Vagina (tissue), 2 donors: ENCODE data around the gene TXNRD1. TPM values are rescaled to one million over a fixed set of nuclear protein-coding genes. Genes with fewer than 3 reads are reported as not detected.

Experiments used
- DNase-seq, 2 donors: peaks; one replicate each; pipeline ENCODE4 v3.0.0-alpha.2; 2017; ENCODE audit errors: extremely low spot score in 2 of 2
- H3K27ac ChIP-seq: fragments of 200-600 bp; sonication (generic); one replicate; pipeline ENCODE4 v1.5.1; 2019
- H3K27me3 ChIP-seq: fragments of 200-600 bp; sonication (generic); one replicate; pipeline ENCODE4 v1.5.1; 2019
- H3K36me3 ChIP-seq, 2 donors: fragments of 200-600 bp; sonication (generic); one replicate each; pipeline ENCODE4 v1.5.1; 2017 to 2019
- H3K4me1 ChIP-seq: fragments of 200-600 bp; sonication (generic); one replicate; pipeline ENCODE4 v1.5.1; 2019
- H3K4me3 ChIP-seq, 2 donors: fragments of 200-600 bp; sonication (generic); 1 replicate in 1 of 2; 2 replicates in 1 of 2; pipeline ENCODE4 v1.5.1; 2016 to 2019
- H3K9me3 ChIP-seq: fragments of 200-600 bp; sonication (generic); one replicate; pipeline ENCODE4 v1.5.1; 2019
- POLR2A ChIP-seq, 2 donors: fragments of 450-650 bp; IDR thresholded peaks; one replicate each; pipeline ENCODE4 v1.6.1; 2017; ENCODE audit warnings: antibody characterized with exemption in 2 of 2, mild to moderate bottlenecking in 2 of 2, moderate library complexity in 2 of 2
- POLR2AphosphoS5 ChIP-seq, 2 donors: sonication (generic); formaldehyde crosslinking; IDR thresholded peaks; one replicate each; pipeline ENCODE4 v1.9.0; 2017; ENCODE audit warnings: antibody characterized with exemption in 2 of 2, mild to moderate bottlenecking in 2 of 2, low read depth in 1 of 2; ENCODE audit not compliant: insufficient read depth in 1 of 2
- intact Hi-C: fragments of 100-400 bp; cut with DNase I; formaldehyde crosslinking; loops from one replicate; pipeline ENCODE4 v1.15.1; 2023
- total RNA-seq: library from RNA; depleted of rRNA; stranded (reverse); fragments of >200 nt; gene quantifications from one replicate; pipeline ENCODE4 v1.2.3, GENCODE V29; 2016
- TF ChIP-seq, protein P1 (sequence below), 3 experiments: fragments of 450-650 bp in 2 of 3; fragments of 200-600 bp in 1 of 3; sonication (generic) in 1 of 3; IDR thresholded peaks; one replicate each; pipeline ENCODE4 v1.5.1; 2017 to 2019; ENCODE audit warnings: antibody characterized with exemption in 3 of 3, mild to moderate bottlenecking in 2 of 3, moderate library complexity in 2 of 3

TXNRD1 gene
- total RNA-seq, 1 donor from 2014 or later = 144 TPM

DNA sequence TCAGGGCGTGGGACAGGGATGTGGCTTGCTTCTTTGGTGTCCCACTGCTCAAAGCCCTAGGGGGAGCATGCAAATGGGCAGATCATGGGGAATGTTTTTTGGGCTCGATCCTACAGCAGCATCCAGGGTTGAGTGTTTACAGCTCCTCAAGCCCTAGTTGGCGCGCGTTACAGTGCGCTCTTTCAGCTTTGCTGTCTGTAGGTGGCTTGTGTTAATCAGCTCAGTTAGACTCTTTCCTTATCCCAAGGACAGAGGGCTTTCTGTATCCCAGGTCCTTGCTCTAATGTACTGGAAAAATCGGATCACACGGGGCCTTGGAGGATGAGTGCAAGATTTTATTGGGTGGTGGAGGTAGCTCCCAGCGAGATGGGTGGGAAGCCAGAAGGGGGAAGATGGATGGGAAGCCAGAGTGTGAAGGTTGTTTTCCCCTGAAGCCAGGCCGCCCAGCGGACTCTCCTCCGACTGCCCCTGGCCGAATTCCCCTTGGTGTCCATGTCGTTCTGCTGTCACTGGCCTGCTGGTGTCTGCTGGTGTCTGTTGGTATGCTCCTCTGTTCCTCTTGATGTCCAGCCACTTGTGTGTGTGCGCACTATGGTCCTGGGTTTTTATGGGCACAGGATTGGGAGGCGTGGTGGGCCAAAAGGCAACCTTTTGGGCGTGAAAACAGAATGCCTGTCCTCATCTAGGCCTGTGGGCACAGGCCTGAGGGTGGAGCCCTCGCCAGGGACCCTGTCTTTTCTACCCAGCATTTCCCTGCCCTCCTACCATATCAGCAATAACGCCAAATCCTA, 10.7 kb upstream of the TXNRD1 start:
- intact Hi-C loops = loop anchor here (5.0 to 10.0 kb wide), 2 partner anchors 152 to 590 kb away; no protein-coding TSS in a partner anchor
- peak in 1 of 2 donors; percentile 94 for DNase-seq

DNA sequence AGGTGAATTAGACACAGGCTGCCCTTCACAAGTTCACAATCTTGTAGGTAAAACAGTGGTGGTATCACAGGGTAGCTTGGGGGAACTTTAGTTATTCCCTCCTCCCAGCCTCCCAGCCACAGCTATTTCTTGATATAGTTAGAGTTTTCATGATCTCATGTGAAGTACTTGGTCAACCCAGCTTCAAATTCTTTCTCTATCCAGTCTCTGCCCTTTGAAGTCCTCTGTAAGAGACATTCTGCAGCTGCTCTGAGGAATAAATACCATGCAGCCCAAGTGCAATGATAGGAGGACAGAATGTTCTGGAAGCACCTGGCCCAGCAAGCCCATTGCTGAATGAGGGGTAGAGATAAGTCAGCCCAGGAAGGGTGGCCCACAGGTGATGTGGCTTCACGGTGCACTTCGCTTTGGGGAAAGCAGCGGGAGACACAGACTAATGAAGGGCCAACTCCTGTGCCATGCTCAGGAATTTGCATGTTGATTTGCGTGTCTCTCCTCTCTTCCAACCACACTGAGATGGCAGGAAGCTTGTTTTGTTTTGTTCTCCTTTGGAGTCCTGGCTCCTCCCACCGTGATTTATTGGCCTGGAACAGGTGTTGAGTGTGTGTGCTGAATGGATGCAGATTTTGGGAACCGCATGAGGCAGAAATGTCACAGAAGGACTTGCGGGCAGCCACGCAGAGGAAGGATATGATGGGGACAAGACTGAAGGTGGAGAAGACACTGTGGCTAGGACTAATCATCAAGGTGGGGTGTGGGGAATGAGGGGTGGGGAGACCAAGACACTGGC, 8.0 kb upstream of the TXNRD1 start:
- H3K4me1 ChIP-seq = no peaks in the 10 kb centered on the region
- no peaks in the 10 kb centered on the region for H3K9me3 ChIP-seq
- TF ChIP-seq POLR2A (IDR thresholded peaks at IDR 0.05) (no peak), POLR2AphosphoS5 (IDR thresholded peaks at IDR 0.05; ENCODE audit: insufficient read depth in 1 of 2, low read depth in 1 of 2) (no peak)
- TF ChIP-seq, protein P1, sequence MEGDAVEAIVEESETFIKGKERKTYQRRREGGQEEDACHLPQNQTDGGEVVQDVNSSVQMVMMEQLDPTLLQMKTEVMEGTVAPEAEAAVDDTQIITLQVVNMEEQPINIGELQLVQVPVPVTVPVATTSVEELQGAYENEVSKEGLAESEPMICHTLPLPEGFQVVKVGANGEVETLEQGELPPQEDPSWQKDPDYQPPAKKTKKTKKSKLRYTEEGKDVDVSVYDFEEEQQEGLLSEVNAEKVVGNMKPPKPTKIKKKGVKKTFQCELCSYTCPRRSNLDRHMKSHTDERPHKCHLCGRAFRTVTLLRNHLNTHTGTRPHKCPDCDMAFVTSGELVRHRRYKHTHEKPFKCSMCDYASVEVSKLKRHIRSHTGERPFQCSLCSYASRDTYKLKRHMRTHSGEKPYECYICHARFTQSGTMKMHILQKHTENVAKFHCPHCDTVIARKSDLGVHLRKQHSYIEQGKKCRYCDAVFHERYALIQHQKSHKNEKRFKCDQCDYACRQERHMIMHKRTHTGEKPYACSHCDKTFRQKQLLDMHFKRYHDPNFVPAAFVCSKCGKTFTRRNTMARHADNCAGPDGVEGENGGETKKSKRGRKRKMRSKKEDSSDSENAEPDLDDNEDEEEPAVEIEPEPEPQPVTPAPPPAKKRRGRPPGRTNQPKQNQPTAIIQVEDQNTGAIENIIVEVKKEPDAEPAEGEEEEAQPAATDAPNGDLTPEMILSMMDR (IDR thresholded peaks at IDR 0.05) = no peak
- no peak overlapping the region for H3K4me3 ChIP-seq
- intact Hi-C loops = loop anchor here (5.0 to 10.0 kb wide), 2 partner anchors 150 to 587 kb away; no protein-coding TSS in a partner anchor
- no peak overlapping the region for H3K27ac ChIP-seq
- H3K36me3 ChIP-seq = no peaks in the 10 kb centered on the region
- peak in 1 of 2 donors; percentile 82 for DNase-seq
- H3K27me3 ChIP-seq = no peaks in the 10 kb centered on the region

More for the DNA sequence above, 10.7 kb upstream of the TXNRD1 start:
- no peaks in the 10 kb centered on the region for H3K27me3 ChIP-seq
- H3K4me1 ChIP-seq = no peaks in the 10 kb centered on the region
- no peak overlapping the region for H3K4me3 ChIP-seq
- no peak overlapping the region for H3K27ac ChIP-seq
- TF ChIP-seq, protein P1 (IDR thresholded peaks at IDR 0.05) = no peak
- no peak for TF ChIP-seq POLR2A (IDR thresholded peaks at IDR 0.05)
- TF ChIP-seq POLR2AphosphoS5 (IDR thresholded peaks at IDR 0.05; ENCODE audit: insufficient read depth in 1 of 2, low read depth in 1 of 2) = no peak
- H3K9me3 ChIP-seq = no peaks in the 10 kb centered on the region
- H3K36me3 ChIP-seq = no peaks in the 10 kb centered on the region

DNA sequence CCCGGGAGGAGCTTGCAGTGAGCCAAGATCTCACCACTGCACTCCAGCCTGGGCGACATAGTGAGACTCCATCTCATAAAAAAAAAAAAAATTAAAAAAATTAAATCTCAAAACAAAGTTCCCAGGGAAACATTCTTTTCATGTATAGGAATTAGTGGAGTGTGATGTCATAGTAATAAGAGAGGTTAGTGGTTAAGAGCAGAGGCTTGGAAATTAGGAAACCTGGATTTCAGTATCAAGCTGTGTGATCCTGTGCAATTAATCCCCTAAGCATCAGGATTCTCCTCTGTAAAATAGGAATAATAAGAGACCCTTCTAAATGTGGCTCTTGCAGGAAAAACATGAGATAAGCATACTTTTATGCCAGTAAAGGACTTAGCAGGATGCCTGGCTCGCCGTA, 3.1 kb upstream of the TXNRD1 start:
- Histone ChIP-seq H3K27me3 (no peaks in the 10 kb centered on the region), H3K36me3 (no peaks in the 10 kb centered on the region), H3K4me1 (peaks cover 16% of the 10 kb centered on the region), H3K4me3 (no peak overlapping the region), H3K27ac (no peak overlapping the region), H3K9me3 (no peaks in the 10 kb centered on the region)
- intact Hi-C loops = no loop called here
- no peak for TF ChIP-seq POLR2AphosphoS5 (IDR thresholded peaks at IDR 0.05; ENCODE audit: insufficient read depth in 1 of 2, low read depth in 1 of 2)
- TF ChIP-seq POLR2A (IDR thresholded peaks at IDR 0.05) = no peak
- TF ChIP-seq, protein P1 (IDR thresholded peaks at IDR 0.05) = no peak
- no peak for DNase-seq

DNA sequence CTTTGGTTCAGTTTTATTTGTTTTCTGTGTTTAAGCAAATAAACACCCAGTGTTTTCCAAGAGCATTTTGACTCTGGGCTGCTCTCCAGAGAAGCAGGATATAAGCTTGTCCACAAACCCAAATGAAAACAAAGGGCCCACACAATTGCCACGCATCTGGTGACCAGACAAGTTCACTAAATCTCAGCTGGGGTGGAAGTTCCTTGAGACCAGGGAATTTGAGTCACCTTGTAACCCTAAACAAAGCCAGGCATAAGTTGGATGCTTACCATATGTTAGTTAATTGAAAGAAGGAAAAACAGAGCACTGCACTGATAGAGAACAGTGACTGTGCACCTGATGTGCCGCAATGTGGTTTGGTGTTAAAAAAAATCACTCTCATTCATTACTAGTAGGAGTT, 1.6 kb upstream of the TXNRD1 start:
- Histone ChIP-seq H3K27me3 (no peaks in the 10 kb centered on the region), H3K27ac (no peak overlapping the region), H3K4me1 (peaks cover 22% of the 10 kb centered on the region), H3K36me3 (no peaks in the 10 kb centered on the region), H3K4me3 (no peak overlapping the region), H3K9me3 (no peaks in the 10 kb centered on the region)
- intact Hi-C loops = no loop called here
- TF ChIP-seq, protein P1 (IDR thresholded peaks at IDR 0.05) = no peak
- TF ChIP-seq POLR2A (IDR thresholded peaks at IDR 0.05) = no peak
- no peak for TF ChIP-seq POLR2AphosphoS5 (IDR thresholded peaks at IDR 0.05; ENCODE audit: insufficient read depth in 1 of 2, low read depth in 1 of 2)
- DNase-seq = peak in 1 of 2 donors; percentile 6
